AG04450 (cell line): ENCODE results near the gene SLC43A2. TPM values are rescaled to one million over a fixed set of nuclear protein-coding genes. Genes with fewer than 3 reads are reported as not detected.

ENCODE experiments used
- CTCF ChIA-PET: fragments of 300-600, 350-600 bp; formaldehyde crosslinking; extraction: SDS; loops from one replicate; lab custom pipeline; 2022; ENCODE audit warnings: antibody characterized with exemption, inconsistent platforms; lab: Charles Lee
- POLR2A ChIA-PET: fragments of 350-600 bp; formaldehyde crosslinking; extraction: SDS; loops from one replicate; lab custom pipeline; 2021; ENCODE audit warnings: antibody characterized with exemption, inconsistent platforms; lab: Yijun Ruan, JAX
- DNase-seq: peaks from one replicate; pipeline ENCODE4 v3.0.0-alpha.2; 2011; ENCODE audit warnings: low read depth, low spot score
- H3K27ac ChIP-seq: one replicate; pipeline ENCODE4 v1.5.1; 2012; ENCODE audit warnings: low read depth, low read length, control low read depth
- H3K27me3 ChIP-seq: one replicate; pipeline ENCODE4 v1.6.0; 2012; ENCODE audit warnings: low read length; ENCODE audit not compliant: control insufficient read depth, insufficient read depth
- H3K4me3 ChIP-seq: 2 replicates; pipeline ENCODE4 v1.5.1; 2011; ENCODE audit warnings: mild to moderate bottlenecking, low read depth, low read length, control low read depth
- H3K9me3 ChIP-seq: 2 replicates; pipeline ENCODE4 v1.5.1; 2012; ENCODE audit warnings: low read length; ENCODE audit not compliant: control insufficient read depth, insufficient read depth
- CTCF ChIP-seq: IDR thresholded peaks from 2 replicates; pipeline ENCODE4 v1.5.1; 2011; ENCODE audit warnings: low read depth, low read length, control low read depth, inconsistent platforms
- polyA plus RNA-seq: library from polyadenylated mRNA; depleted of rRNA; stranded (reverse); fragments of >200 nt; gene quantifications from 2 replicates; pipeline ENCODE4 v1.2.3, GENCODE V29; 2011; rRNA removed
- small RNA-seq: library from RNA; depleted of rRNA; stranded (forward); fragments of <200 nt; gene quantifications from one replicate; pipeline ENCODE3, GENCODE V24; 2012; ENCODE audit warnings: low read depth; ENCODE audit not compliant: insufficient read length

SLC43A2 gene
- polyA plus RNA-seq, 1 experiment: 5.3 TPM

- Histone ChIP-seq H3K27ac (no peak overlapping the region), H3K4me3 (no peak overlapping the region), H3K9me3 (no peaks in the 10 kb centered on the region; the same call in 1 of the 2 replicates), H3K27me3 (no peaks in the 10 kb centered on the region)
- CTCF ChIA-PET: interaction anchor here (3.1 kb wide), 1 partner anchor 154 kb away, joined by 8 read pairs; no protein-coding TSS in a partner anchor
- no peak for TF ChIP-seq CTCF
- POLR2A ChIA-PET: no interaction called here
- DNase-seq: no peak
Measured at GRCh38 chr17:1519678-1520077, 109.0 kb downstream of the SLC43A2 start.

Small RNA genes lying within 50 kb of the gene (small RNA-seq; reads per million reads assigned to genes)
- not detected for gene RN7SL105P

Other genes with a start within 250 kb of the SLC43A2 start
- gene YWHAE, start 228.6 kb downstream of the SLC43A2 start, polyA plus RNA-seq: 884 and 1,187 TPM in 2 replicates
- 88.1 and 110 TPM in 2 replicates for gene CRK, start 172.6 kb downstream of the SLC43A2 start, polyA plus RNA-seq
- 147 and 169 TPM in 2 replicates for gene MYO1C, start 136.1 kb downstream of the SLC43A2 start, polyA plus RNA-seq
- 23.8 and 25.9 TPM in 2 replicates for gene INPP5K, start 112.2 kb downstream of the SLC43A2 start, polyA plus RNA-seq
- 47.9 and 53.6 TPM in 2 replicates for gene PITPNA, start 66.0 kb downstream of the SLC43A2 start, polyA plus RNA-seq
- gene SCARF1, start 16.9 kb upstream of the SLC43A2 start, polyA plus RNA-seq: 0.17 and 0.20 TPM in 2 replicates
- 5.8 and 9.3 TPM in 2 replicates for gene RILP, start 21.0 kb upstream of the SLC43A2 start, polyA plus RNA-seq
- gene PRPF8, start 56.0 kb upstream of the SLC43A2 start, polyA plus RNA-seq: 126 and 161 TPM in 2 replicates
- 3.0 and 3.1 TPM in 2 replicates for gene TLCD2, start 81.5 kb upstream of the SLC43A2 start, polyA plus RNA-seq
- 2.9 and 3.6 TPM in 2 replicates for gene WDR81, start 95.9 kb upstream of the SLC43A2 start, polyA plus RNA-seq
- gene SERPINF2, start 114.0 kb upstream of the SLC43A2 start, polyA plus RNA-seq: 0.07 TPM in 1 of 2 replicates, not detected in the other
- 376 and 473 TPM in 2 replicates for gene SERPINF1, start 133.2 kb upstream of the SLC43A2 start, polyA plus RNA-seq
- gene SMYD4, start 201.1 kb upstream of the SLC43A2 start, polyA plus RNA-seq: 5.6 and 5.7 TPM in 2 replicates
- gene RPA1, start 201.2 kb upstream of the SLC43A2 start, polyA plus RNA-seq: 52.3 and 56.4 TPM in 2 replicates